Activated CD4-positive, alpha-beta T cell treated with anti-CD3 and anti-CD28 coated beads, Interleukin-10, Interleukin-2, amounts not matched to agents 100 ng/mL and 50 ng/mL, durations not matched to agents 16 hours and 8 hours (primary cell): ENCODE measurements around the gene CADPS.

Experiments
- DNase-seq: peaks from one replicate; pipeline ENCODE4 v3.0.0-alpha.2; 2020

The CADPS gene

DNA sequence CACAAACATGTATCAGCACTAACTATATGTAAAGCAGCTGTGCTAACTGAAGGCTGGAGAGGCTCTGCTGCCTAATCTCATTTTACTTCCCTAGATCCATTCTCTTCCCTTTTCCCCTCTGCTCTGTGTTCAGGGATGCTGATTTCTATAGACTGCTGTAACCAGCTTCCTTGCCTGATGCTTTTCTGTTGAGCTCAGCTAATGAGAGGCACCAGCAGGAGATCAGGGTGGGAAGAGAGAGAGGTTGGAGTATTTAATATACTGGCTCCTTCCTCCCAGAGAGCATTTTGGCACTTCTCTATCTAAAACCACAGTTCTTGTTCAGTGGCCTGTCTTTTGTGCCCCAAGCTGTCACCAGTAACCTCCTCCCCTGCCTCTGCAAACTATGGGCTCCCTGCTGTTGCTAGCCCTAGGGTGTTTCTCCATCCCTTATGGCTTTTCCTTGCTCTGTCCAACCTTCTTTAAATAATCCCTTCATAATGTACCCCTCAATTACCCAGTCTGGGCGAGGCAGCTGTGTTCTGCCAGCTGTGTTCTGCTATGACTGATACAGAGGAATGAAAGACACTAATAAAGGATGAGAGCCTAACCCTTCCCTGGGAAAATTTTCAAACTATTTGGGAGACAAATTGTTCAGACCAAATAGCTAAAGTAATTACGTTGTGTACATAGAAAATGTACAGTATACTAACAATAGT is 69.5 kb downstream of the CADPS start:
- DNase-seq, result no peak

DNA sequence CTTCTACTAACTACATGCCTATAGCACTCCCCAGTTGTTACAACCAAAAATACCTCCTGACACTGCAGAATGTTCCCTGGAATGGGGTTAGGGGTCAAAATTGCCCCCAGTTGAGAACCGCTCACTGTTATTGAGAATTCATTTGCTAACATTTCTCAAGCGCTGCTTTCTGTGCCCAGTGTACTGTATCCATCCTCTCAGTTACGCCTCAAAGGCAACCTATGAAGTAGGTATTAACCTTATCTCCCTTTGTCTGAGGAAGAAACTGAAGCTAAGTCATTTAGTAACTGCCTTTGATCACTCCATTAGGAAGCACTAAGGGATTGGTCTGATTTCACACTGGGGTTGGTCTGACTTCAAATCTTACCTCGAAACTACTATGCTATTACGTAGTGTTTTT is 70.1 kb downstream of the CADPS start:
- DNase-seq, result no peak

DNA sequence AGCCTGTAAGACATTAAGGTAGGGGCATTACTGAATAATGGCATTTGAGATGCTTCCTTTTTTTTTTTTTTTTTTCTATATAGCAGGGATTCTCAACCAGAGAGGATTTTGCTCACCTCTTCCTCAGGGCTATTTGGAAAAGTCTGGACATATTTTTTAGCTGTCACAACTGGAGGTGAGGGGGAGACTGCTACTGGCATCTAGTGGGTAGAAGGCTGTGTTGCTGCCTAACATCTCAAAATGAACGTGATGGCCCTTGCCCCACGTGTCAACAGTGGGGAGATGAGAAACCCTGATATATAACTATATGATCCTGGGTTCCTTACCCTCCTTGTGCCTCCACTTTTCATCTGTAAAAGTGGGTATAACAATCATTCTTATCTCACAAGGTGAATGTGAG is 71.9 kb downstream of the CADPS start:
- DNase-seq, result no peak

DNA sequence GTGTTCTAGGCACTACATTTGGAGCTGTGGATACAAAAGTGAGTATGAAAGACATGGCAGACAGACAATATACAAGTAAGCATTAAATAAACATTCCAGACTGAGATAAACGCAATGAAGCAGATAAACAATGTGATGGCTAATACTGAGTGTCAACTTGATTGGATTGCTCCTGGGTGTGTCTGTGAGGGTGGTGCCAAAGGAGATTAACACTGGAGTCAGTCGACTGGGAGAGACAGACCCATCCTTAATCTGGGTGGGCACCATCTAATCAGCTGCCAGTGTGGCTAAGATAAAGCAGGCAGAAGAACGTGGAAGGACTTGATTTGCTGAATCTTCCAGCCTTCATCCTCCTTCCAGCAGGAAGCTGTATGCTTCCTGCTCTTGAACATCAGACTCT is 77.2 kb downstream of the CADPS start:
- DNase-seq, result no peak

DNA sequence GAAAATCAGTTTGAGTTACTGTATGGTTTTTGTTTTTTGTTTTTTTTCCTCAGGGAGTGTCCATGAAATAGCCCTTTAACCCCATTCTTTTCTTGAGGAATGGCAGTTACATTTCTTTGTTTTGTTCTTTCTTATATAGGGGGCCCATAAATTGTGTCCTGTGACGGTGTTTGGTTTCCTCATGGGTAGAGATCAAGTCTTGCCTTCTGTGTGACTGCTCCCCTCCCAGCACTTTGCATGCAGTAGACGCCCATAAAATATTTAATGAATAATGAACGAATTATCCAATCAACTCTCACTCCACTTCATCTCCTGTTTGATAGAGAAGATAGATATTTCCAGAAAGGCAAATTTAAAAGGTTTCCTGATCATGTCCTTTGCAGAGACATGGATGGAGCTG is 78.1 kb downstream of the CADPS start:
- DNase-seq, result no peak

DNA sequence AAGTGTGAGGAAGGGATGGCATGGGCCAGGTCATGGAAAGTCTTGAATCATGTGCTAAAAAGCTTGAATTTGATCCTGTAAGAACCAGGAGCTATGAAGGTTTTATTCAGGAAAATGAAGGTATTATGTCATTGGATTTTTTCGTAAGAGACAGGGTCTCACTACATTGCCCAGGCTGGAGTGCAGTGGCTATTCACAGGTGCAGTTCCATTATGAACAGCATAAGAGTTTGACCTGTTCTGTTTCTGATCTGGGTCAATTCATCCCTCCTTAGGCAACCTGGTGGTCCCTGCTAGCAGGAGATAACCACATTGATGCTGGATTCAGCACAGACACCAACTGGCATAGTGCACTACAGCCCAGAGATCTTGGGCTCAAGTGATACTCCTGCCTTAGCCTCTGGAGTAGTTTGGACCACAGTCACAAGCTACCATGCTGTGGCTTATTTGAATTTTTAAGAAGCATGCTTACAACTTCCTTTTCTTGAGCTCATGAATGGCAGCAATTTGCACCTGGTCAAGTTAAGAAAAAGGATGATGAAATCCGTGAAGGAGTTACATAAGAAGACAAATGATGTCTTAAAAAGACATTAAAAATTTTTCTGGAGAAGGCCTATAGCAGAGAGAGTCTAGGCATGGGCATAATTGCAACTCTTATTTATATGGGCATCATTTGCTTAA is 79.1 kb downstream of the CADPS start:
- no peak for DNase-seq

DNA sequence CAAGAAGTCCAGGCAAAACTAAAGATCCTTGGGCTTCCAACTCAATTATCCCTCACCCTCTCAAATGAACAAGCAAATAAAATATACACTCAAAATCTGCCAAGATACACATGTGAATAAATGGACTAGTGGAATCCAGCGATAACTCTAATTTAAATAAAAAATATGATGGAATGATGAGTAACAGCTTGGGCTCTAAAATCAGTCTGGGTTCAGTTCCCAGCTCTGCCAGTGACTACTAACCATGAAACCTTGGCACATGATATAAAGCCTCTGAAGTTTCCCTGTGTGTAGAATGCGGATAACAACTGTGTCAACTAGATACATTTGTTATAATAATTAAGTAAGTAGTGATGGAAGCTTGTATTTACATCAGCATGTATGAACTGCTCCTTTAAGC is 81.3 kb downstream of the CADPS start:
- no peak for DNase-seq

DNA sequence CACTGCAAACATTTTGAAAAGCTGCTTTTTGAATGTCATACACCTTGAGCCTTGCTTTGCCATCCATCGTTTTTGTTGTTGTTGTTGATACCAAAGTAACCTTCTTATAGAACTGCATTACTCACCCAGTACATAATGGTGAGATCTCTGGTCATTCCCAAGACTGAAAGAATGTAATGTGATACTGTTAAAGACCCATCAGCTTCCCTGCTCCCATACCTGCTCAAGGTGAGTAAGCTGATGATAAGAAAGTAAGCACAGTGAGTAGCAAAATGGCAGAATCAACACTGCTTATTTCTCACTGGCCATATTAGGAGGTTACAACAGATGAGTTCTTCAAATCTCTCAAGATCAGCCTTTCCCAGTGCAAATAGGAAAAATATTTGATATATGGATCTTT is 89.8 kb downstream of the CADPS start:
- no peak for DNase-seq

DNA sequence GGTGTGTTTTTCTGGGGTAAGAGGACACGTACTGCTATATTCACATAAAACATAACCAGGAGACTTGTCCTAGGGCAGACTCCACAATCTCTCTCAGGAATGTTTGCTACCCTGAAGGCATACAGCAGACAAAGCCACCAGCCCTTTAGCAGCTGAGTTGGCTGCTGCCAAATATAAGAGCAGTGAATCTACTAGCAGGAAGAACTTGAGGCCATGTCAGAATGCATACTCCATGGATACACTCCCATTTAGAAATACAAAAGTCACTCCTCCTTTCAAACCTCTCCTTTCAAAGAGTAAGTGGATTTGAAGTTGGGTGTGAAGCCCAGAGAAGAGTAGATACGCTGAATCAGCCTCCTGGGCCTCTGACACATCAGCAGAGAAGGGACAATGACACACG is 94.1 kb downstream of the CADPS start:
- DNase-seq, result no peak

DNA sequence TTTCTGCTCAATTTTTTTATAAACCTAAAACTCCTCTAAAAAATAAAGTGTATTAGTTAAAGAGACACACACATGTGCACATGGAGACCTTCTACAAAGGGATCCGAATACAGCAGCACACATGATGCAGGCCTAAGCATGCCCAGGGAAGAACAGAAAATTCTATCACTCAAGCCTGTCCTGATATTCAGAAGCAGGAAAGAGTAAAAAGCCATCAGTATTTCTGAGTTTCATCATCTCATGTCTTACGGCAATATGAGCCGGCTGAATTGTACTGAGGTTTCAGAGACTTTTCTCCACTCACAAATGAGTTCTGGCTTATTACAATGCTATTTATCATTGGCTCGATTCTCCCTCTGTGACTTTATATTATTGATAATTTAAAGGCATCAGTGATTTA is 97.5 kb downstream of the CADPS start:
- no peak for DNase-seq

DNA sequence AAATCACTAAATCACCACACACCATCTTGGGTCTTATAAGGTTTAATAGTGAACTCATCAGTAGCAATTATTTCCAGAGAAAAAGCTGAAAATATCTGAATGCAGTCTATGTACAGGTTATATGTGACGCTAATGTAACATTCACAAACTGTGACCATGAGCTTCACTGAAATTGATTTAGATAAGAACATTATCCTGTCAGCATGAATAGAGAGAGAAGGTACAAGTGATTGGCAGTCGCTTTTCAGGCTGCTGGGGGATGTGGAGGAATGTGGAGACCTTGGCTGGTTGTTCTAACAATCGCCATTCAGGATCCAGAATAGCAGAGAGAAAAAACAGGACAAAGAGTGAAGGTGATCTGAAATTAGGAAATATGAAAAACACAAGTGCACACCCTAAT is 98.1 kb downstream of the CADPS start:
- no peak for DNase-seq

DNA sequence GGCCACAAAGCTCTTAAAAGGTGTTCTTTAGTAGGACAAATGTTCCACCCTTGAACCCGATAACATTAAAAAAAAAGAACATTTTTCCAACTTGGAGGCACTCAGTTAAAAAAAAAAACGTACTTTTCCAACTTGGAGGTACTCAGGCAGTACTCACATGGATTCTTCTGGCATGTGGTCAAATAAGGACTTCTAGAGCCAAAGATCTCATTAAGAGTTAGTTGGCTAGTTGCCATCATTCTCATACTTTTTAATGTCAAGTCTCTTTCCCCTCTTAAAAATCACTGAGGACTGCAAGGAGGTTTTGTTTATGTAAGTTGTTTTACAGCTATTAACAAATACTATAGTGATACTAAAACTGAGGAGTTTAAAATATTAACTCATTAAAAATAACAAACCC is 101.0 kb downstream of the CADPS start:
- DNase-seq, result no peak

DNA sequence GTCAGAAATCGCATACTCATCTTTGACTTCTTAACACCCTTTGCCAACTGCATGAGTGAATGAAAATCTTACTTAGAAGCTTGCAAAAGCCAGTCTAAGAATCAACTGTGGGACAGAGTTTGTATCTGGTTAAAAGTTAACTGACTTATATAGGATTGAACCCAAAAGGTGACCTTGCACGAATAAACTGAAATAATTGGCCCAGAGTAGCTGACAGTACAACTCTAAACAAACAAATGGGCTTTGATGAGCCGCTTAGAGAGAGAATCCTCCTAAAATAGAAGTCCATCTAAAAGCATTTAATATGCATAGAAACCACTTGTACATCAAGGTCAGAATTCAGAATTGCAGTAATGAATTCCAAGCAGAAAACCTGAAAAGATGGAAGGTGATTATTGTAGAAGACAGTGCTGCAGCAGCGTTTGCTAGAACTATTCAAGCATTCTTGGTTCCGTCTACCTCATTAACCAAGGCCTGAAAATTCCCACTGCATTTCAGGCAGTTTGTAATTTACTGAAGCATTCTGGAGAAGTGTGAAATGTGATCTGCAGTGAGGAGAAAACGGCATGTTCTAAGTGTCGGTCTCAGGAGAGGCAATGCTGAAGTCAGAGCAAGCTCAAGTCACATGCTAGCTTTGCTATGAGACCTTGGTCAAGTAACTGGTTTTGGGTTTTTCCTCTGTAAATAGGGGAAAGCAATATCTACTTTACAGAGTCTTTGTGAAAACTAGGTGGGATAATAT is 103.7 kb downstream of the CADPS start:
- DNase-seq, result no peak

DNA sequence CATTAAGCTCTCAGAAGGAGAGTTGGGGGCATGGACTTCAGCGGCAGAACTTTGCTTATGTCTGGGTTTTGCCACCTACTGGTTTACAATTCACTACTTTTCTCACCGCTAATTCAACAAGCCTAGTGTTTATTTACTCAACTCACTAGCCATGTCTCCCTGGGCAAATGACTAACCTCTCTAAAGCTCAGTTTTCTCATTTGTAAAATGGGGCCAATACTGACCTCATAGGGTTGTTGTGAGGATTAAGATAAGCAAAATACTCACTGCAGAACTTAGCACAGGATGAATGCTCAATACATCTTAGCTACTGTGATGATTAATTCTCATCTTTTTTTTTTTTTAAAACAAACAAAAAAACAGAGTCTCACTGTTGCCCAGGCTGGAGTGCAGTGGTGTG is 106.3 kb downstream of the CADPS start:
- no peak for DNase-seq

DNA sequence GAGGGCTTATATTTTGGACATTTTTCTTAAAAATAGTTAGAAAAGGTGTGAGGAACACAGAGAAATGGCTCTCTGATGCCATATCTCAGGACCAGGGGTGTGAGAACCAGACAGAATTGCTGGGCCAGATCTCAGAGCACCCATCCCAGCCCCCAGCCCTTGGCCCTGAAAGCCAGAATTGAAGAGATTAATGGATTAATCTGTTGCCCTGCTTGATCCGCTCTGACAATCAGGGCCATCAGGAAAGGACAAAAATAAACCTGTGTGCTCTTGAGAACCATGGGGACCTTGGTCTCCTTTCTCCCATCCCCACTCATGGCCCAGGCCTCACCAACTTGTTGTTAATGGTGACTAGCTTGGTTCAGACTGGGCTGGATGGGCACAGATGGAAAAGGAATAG is 113.5 kb downstream of the CADPS start:
- no peak for DNase-seq

DNA sequence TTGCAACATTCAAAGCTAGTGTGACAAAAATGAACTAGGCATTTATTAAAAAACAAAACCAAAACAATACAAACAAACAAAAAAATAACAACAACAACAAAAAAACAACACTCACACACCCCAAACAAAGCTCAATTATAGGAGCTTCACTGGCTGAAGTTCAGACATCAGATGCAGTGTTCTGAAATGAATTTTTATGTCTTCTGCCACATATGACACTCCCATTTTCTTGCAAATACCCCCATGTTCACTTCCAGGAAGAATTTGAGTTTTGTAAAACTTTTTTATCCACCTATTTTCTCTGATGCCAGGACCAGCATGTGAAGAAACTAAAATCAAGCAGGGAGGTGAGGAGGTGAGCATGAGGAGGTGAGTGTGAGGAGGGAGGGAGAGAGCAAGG is 113.9 kb downstream of the CADPS start:
- DNase-seq, result no peak

DNA sequence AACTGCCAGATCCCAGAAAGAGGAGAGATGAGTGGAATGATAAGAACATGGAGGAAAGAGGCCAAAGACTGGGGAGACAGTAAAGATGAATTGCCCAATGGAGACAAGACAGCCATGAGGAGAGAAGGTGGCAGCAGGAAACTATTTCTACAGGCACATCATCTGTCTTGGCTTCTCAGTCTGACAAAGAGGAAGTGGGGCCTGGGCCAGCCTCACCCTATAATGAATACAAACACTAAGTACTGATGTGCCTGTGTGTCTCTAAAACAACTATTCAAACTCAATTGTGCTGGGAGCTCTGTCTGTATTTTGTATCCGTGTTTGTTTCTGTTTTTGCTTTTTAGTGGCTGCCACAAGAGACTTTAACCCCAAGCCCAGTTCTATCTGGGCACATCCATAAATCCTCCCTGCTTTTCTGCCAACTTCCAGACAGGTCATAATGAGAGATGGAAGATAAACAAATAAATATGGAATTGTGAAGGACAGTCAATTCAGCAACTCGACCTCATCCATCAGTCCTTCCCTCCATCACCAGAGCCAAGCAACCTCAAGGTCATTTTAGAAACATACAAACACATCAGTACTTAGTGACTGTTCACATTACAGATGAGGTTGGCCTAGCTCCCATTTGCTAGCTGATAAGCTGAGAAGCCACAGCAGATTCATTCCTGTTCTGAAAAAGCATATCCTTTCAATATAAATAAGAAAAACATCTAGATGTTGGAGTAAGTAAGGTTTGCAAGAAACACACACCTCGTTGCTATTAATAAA is 116.7 kb downstream of the CADPS start:
- DNase-seq, result no peak

DNA sequence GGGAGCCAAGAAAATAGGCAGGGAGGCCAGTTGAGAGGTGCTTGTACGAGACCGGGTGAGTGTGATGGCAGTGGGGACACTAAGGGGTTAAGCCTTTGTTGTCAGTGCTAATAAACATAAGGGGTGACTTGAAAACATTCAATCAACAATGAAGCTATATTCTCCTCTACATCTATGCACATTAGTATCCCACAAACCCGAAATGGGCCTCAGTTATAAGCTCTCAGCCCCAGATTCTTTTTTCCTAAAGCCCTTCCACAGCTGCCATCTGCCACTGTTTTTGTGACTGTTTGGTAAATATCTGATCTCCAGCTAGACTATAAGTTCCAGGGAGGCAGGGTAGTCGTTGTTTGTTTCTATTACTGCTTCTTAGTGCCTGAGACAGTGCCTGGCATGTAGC is 118.2 kb downstream of the CADPS start:
- DNase-seq, result no peak

DNA sequence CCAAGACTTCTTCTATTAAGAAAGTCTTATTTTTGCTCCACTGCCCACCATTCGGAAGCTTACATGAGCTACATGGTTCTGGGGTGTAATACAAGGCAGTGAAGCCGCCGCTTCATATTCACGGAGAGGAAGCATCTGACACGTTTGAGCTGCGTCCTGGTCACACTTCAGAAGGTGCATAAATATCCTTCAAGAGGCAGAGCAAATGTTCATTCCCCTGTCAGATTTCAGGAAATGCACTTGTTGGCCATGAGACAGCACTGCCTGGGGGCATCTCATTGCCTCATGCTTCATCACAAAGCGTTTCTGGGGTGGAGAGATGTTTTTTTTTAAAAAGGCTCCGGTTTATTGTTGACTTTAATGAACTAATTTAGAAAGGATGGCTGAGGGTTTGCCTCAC is 119.9 kb downstream of the CADPS start:
- DNase-seq, result no peak

DNA sequence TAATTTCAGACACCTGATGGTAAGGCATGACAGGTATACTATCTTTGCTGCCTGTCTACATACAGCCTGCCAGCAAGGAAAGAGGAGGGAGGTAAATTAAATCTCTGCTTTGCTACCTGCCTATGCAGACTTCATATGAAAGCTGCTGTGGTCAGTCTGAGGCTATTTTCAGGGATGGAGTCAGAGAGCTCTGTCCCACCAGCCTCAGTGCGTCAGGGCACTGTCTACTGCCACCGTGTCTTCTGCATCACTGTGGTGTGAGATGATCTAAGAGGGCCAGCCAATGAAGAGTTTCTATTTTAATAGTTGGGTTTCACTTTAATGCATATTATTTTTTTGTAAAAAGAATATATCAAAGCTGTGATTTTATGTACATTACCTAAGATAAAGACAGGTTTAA is 125.6 kb downstream of the CADPS start:
- DNase-seq, result no peak

DNA sequence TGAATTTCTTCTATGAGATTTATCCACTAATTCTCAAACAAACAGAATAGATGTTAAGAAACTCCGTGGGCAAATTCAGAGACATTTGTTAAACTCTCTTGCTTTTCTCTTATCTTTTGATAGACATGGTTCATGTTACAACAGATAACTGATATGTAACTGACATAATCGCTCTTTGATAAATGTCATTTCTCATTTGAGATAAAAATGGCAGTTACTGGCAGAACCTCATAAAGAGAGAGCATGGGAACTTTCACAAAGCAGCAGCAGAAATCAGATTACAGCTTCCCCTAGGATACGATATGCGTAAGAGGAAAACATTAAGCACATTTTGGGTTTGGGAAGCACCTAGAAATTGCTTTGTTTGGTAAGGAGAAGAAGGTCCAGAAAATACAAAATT is 126.1 kb downstream of the CADPS start:
- no peak for DNase-seq

DNA sequence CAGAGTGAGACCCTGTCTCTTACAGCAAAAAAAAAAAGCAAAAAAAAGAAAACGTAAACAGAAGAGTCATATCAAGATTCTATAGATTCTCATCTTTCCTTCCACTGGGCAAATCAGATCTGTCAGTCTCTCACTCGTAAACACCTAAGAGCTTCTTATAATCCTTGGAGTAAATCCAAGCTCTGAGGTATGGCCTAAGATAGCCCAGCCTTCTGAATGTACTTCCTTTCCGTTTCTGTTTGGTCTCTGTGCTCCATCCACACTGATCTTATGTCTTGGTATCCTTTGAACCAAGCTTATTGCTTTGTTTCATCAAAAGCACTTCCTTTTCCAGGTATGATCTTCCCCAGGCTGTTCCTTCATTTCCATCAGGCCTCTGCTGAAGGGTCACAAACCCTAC is 137.8 kb downstream of the CADPS start:
- DNase-seq, result no peak

DNA sequence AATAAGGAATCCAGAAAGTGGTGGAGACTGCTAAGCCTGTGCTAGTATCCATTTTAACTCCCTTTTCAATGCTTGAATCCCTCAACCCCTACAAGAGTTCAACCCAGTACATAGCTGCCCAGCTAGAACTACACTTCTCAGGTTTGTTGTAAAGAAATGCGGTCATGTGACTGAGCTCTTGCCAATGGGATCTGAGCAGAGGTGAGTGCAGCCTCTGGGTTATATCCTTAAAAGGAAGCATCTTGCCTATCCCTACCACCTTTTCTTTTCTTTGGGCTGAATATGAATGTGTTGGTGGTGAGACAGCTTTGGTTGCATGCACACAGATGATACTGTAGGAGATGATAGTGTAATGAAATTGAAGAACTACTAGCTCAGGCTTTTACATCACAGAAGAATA is 139.7 kb downstream of the CADPS start:
- DNase-seq, result no peak
